Hepatocyte (in vitro differentiated cells): ENCODE results near the gene GUCY2D. TPM values are rescaled to one million over a fixed set of nuclear protein-coding genes. Genes with fewer than 3 reads are reported as not detected.

Experiments used
- DNase-seq: peaks from one replicate; pipeline ENCODE4 v3.0.0-alpha.2; 2016; ENCODE audit warnings: low spot score
- H2AFZ ChIP-seq: fragments of 200-600 bp; sonication (generic); 2 replicates; pipeline ENCODE4 v1.6.0; 2016; ENCODE audit warnings: antibody characterized with exemption, mild to moderate bottlenecking
- H3K27ac ChIP-seq: fragments of 200-600 bp; sonication (generic); 2 replicates; pipeline ENCODE4 v1.5.1; 2016; ENCODE audit warnings: mild to moderate bottlenecking
- H3K27me3 ChIP-seq: fragments of 200-600 bp; sonication (generic); 2 replicates; pipeline ENCODE4 v1.6.1; 2016
- H3K36me3 ChIP-seq: fragments of 200-600 bp; sonication (generic); replicated peaks from 2 replicates; pipeline ENCODE4 v1.5.1; 2016; ENCODE audit warnings: low read depth; ENCODE audit not compliant: insufficient read depth
- H3K4me1 ChIP-seq: fragments of 200-600 bp; sonication (generic); 2 replicates; pipeline ENCODE4 v1.5.1; 2016; ENCODE audit warnings: mild to moderate bottlenecking, moderate library complexity; ENCODE audit not compliant: insufficient read depth
- H3K4me2 ChIP-seq: fragments of 200-600 bp; sonication (generic); 2 replicates; pipeline ENCODE4 v1.6.0; 2016
- H3K4me3 ChIP-seq: fragments of 200-600 bp; sonication (generic); 2 replicates; pipeline ENCODE4 v1.5.1; 2016; ENCODE audit warnings: mild to moderate bottlenecking
- H3K79me2 ChIP-seq: fragments of 200-600 bp; sonication (generic); 2 replicates; pipeline ENCODE4 v1.6.0; 2017; ENCODE audit warnings: mild to moderate bottlenecking
- H3K9me2 ChIP-seq: fragments of 200-600 bp; sonication (generic); replicated peaks from 2 replicates; pipeline ENCODE4 v1.6.0; 2017; ENCODE audit warnings: mild to moderate bottlenecking; ENCODE audit not compliant: insufficient read depth
- H3K9me3 ChIP-seq: fragments of 200-600 bp; sonication (generic); 2 replicates; pipeline ENCODE4 v1.5.1; 2016; ENCODE audit warnings: low read depth, mild to moderate bottlenecking
- H4K20me1 ChIP-seq: fragments of 200-600 bp; sonication (generic); 2 replicates; pipeline ENCODE4 v1.6.0; 2016; ENCODE audit warnings: mild to moderate bottlenecking; ENCODE audit not compliant: insufficient read depth, poor library complexity, severe bottlenecking
- EZH2 ChIP-seq: fragments of 200-600 bp; sonication (generic); IDR thresholded peaks from 2 replicates; pipeline ENCODE4 v1.6.1; 2016; ENCODE audit warnings: antibody characterized with exemption, mild to moderate bottlenecking, borderline replicate concordance
- EZH2phosphoT487 ChIP-seq: fragments of 200-600 bp; sonication (generic); IDR thresholded peaks from one replicate; pipeline ENCODE4 v1.6.1; 2018; ENCODE audit warnings: antibody characterized with exemption, mild to moderate bottlenecking, low read depth, moderate library complexity; ENCODE audit not compliant: unreplicated experiment, severe bottlenecking
- WGBS: methylation state at CpG from one replicate; pipeline ENCODE4 v1.1.6; 2016; ENCODE audit warnings: low lambda C conversion rate; ENCODE audit errors: missing lambda C conversion rate; 5-methylcytosine and 5-hydroxymethylcytosine counted together
- polyA plus RNA-seq: library from polyadenylated mRNA; unstranded; fragments of >200 nt; fragmentation: Nextera tagmentation; extraction: Ambion mirVana; gene quantifications from 2 replicates; pipeline ENCODE4 v1.2.1, GENCODE V29; 2016
- total RNA-seq: library from RNA; depleted of rRNA; stranded (reverse); fragments of >200 nt; gene quantifications from 2 replicates; pipeline ENCODE4 v1.2.3, GENCODE V29; 2014
- TF ChIP-seq, protein P1 (sequence below): fragments of 200-600 bp; sonication (generic); IDR thresholded peaks from 2 replicates; pipeline ENCODE4 v1.5.1; 2016; ENCODE audit warnings: antibody characterized with exemption, mild to moderate bottlenecking; ENCODE audit not compliant: poor library complexity

GUCY2D gene
- total and polyA plus RNA-seq, 2 experiments from 2014 or later, result 1.6 TPM; not detected in 1

DNA sequence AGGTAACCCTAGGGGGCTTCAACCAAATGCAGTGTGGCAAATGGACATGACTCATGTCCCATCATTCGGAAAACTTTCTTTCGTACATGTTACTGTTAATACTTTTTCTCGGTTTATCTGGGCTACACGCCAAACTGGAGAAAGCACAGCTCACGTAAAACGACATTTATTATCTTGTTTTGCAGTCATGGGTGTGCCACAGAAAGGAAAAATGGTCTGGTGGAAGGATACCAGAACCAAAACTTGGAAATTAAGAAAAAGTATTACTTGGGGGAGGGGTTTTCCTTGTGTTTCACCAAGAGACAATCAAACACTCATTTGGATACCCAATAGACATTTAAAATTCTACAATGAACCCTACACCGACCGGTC, 60.0 kb downstream of the GUCY2D start:
- WGBS, result 15% methylated on average over 8 of the region's 8 CpGs
- Histone ChIP-seq H3K79me2 (no peaks in the 10 kb centered on the region), H3K27ac (peak overlapping the region; percentile 33), H3K4me2 (peak overlapping the region; percentile 73), H3K4me1 (peaks cover 10% of the 10 kb centered on the region), H3K9me3 (no peaks in the 10 kb centered on the region), H4K20me1 (no peaks in the 10 kb centered on the region), H3K27me3 (peaks cover 25% of the 10 kb centered on the region), H2AFZ (peak overlapping the region; percentile 32), H3K4me3 (no peak overlapping the region), H3K9me2 (no peaks in the 10 kb centered on the region), H3K36me3 (no peaks in the 10 kb centered on the region)
- DNase-seq, result no peak
- TF ChIP-seq EZH2phosphoT487 (no peak), EZH2 (peak; percentile 15)

DNA sequence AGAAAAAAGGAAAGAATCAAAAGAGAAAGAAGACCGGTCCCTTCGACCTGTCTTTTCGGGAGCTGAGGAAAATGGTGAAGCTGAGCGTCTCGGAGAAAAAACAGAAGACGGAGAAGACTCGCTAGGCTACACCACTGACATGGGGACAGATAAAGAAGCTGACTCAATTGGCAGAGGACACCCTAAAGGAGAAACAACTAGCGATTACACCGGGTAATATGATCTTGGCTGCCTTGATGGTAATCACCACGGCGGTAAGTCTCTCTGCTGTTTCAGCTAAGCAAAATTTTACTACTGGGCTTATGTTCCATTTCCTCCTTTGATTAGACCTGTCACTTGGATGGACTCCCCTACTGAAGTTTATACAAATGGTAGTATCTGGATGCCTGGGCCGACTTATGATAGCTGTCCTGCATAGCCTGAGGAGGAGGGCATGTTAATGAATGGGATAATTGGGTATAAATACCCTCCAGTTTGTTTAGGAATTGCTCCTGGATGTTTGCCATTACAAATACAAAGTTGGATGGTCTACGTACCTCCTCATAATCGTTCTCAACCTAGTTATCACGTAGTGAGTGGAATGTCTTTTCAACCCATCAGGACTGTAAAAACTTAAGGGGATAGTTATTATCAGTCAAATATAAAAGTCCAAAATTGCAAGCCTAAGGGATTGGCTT, 60.5 kb downstream of the GUCY2D start:
- Histone ChIP-seq H3K4me1 (peaks cover 8% of the 10 kb centered on the region), H3K4me3 (peak overlapping the region; percentile 6), H3K27ac (peak overlapping the region; percentile 33), H3K9me2 (no peaks in the 10 kb centered on the region), H3K79me2 (no peaks in the 10 kb centered on the region), H3K9me3 (no peaks in the 10 kb centered on the region), H2AFZ (peak overlapping the region; percentile 32), H3K36me3 (no peaks in the 10 kb centered on the region), H3K27me3 (peaks cover 25% of the 10 kb centered on the region), H4K20me1 (no peaks in the 10 kb centered on the region), H3K4me2 (peak overlapping the region; percentile 73)
- TF ChIP-seq EZH2phosphoT487 (no peak), EZH2 (peak; percentile 8)
- TF ChIP-seq, protein P1, sequence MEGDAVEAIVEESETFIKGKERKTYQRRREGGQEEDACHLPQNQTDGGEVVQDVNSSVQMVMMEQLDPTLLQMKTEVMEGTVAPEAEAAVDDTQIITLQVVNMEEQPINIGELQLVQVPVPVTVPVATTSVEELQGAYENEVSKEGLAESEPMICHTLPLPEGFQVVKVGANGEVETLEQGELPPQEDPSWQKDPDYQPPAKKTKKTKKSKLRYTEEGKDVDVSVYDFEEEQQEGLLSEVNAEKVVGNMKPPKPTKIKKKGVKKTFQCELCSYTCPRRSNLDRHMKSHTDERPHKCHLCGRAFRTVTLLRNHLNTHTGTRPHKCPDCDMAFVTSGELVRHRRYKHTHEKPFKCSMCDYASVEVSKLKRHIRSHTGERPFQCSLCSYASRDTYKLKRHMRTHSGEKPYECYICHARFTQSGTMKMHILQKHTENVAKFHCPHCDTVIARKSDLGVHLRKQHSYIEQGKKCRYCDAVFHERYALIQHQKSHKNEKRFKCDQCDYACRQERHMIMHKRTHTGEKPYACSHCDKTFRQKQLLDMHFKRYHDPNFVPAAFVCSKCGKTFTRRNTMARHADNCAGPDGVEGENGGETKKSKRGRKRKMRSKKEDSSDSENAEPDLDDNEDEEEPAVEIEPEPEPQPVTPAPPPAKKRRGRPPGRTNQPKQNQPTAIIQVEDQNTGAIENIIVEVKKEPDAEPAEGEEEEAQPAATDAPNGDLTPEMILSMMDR, result no peak
- WGBS, result 20% methylated on average over 15 of the region's 15 CpGs
- no peak for DNase-seq

DNA sequence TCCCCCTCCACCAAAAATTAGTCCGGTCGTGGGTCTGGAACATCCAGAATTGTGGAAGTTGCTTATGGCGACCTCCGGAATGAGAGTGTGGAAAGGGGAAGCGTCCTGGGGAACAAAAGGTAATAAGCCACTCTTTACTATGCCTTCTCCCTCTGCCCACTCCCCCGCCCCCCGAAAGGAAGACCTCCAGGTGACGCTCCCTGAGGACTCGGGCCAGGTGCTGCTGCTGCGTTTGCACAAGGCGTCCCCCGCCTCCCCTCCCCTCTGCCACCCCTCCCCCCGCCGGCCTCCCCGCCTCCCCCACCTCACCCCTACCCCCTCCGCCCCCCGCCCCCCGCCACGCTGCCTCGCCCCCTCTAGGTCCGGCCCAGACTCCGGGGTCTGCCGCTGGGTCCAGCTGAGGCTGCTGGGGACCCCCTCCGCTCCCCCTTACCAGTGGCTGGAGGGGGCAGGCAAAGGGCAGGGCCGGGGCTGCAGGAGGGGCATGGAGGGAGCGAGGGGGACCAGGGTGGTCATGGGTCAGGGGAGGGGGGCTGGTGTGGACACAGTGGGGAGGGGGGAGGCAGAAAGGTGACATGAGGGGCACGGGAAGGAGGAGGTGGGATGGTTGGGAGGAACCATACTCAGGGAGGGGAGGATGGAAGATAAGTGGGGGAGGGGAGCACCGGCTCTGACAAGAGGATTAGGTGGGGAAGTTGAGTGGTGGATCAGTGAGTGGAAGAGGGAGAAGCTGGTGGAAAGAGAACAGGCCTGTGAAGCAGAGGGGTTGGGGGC, 61.5 kb downstream of the GUCY2D start:
- no peak for DNase-seq
- TF ChIP-seq, protein P1, result no peak
- TF ChIP-seq EZH2phosphoT487 (no peak), EZH2 (no peak)
- Histone ChIP-seq H3K79me2 (no peaks in the 10 kb centered on the region), H3K4me3 (no peak overlapping the region), H3K36me3 (no peaks in the 10 kb centered on the region), H3K9me3 (no peaks in the 10 kb centered on the region), H3K27me3 (peaks cover 25% of the 10 kb centered on the region), H3K4me2 (peak overlapping the region; percentile 73), H2AFZ (no peak overlapping the region), H3K9me2 (no peaks in the 10 kb centered on the region), H3K4me1 (peaks cover 10% of the 10 kb centered on the region), H3K27ac (no peak overlapping the region), H4K20me1 (no peaks in the 10 kb centered on the region)
- 31% methylated on average over 10 of the region's 28 CpGs for WGBS

DNA sequence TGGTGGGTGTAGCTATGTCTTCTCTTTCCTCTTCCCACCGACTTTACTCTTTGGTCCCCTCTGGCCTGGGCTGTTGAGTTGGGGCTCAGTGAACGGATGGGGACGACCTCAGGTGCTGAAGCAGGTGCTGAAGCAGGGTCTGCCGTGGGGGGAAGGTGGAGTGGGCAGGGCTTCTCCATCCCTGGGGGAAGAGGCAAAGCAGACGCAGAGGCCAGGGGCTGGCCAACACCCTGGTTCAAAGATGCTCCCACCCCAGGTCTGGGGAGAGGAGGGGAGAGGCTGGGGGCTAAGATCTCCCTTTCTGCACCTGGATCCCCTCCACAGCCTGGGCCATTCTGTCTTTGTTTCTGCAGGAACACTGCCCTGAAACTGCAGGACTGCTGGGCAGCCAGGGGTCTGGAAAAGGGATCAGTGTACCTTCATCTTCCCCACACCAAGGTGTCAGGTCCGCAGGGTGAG, 62.2 kb downstream of the GUCY2D start:
- no peak overlapping the region for H3K27ac ChIP-seq

More for the DNA sequence above, 62.2 kb downstream of the GUCY2D start:
- Histone ChIP-seq H2AFZ (no peak overlapping the region), H3K4me1 (peaks cover 14% of the 10 kb centered on the region), H3K4me2 (no peak overlapping the region), H3K79me2 (no peaks in the 10 kb centered on the region), H3K9me3 (no peaks in the 10 kb centered on the region), H4K20me1 (no peaks in the 10 kb centered on the region), H3K4me3 (no peak overlapping the region), H3K36me3 (no peaks in the 10 kb centered on the region), H3K9me2 (no peaks in the 10 kb centered on the region), H3K27me3 (peaks cover 25% of the 10 kb centered on the region)
- 66% methylated on average over 6 of the region's 6 CpGs for WGBS
- DNase-seq, result no peak
- TF ChIP-seq EZH2 (no peak), EZH2phosphoT487 (no peak)
- TF ChIP-seq, protein P1, result no peak
